Left renal pelvis (tissue), 4 donors: ENCODE results near the gene BCAR3. TPM values are rescaled to one million over a fixed set of nuclear protein-coding genes. Genes with fewer than 3 reads are reported as not detected.

Source experiments
- DNase-seq, 4 donors: peaks; one replicate each; pipeline ENCODE4 v3.0.0-alpha.2; 2013; ENCODE audit warnings: low read depth in 4 of 4, low spot score in 3 of 4
- polyA plus RNA-seq, 4 donors: library from polyadenylated mRNA; unstranded; fragments of 120-200 nt; gene quantifications; one replicate each; pipeline ENCODE4 v1.2.1, GENCODE V29; 2013; ENCODE audit not compliant: insufficient read length in 4 of 4

Gene BCAR3
- polyA plus RNA-seq, 4 donors: 10.5 to 30.3 (median 23.6) TPM

GRCh38 chr1:93584261-93585003, 97.2 kb downstream of the BCAR3 start:
- DNase-seq: peak in 1 of 4 donors; percentile 24

GRCh38 chr1:93581917-93582850, 99.5 kb downstream of the BCAR3 start:
- no peak for DNase-seq

- DNase-seq: no peak
Observed at GRCh38 chr1:93579891-93580290, 101.7 kb downstream of the BCAR3 start.

GRCh38 chr1:93578911-93579825, 102.5 kb downstream of the BCAR3 start:
- no peak for DNase-seq

GRCh38 chr1:93578433-93578830, 103.2 kb downstream of the BCAR3 start:
- DNase-seq: no peak

GRCh38 chr1:93577536-93578432, 103.9 kb downstream of the BCAR3 start:
- no peak for DNase-seq

- no peak for DNase-seq
Observed at GRCh38 chr1:93576746-93577145, 104.9 kb downstream of the BCAR3 start.

GRCh38 chr1:93576346-93576745, 105.3 kb downstream of the BCAR3 start:
- no peak for DNase-seq

GRCh38 chr1:93575621-93576284, 105.9 kb downstream of the BCAR3 start:
- DNase-seq: no peak

GRCh38 chr1:93574991-93575390, 106.6 kb downstream of the BCAR3 start:
- no peak for DNase-seq

- no peak for DNase-seq
Observed at GRCh38 chr1:93574511-93574910, 107.1 kb downstream of the BCAR3 start.

- DNase-seq: no peak
Observed at GRCh38 chr1:93573940-93574469, 107.6 kb downstream of the BCAR3 start.

GRCh38 chr1:93571623-93572310, 109.9 kb downstream of the BCAR3 start:
- DNase-seq: no peak

- no peak for DNase-seq
Observed at GRCh38 chr1:93569489-93569888, 112.1 kb downstream of the BCAR3 start.

- DNase-seq: no peak
Observed at GRCh38 chr1:93567255-93567918, 114.2 kb downstream of the BCAR3 start.

GRCh38 chr1:93566227-93566626, 115.4 kb downstream of the BCAR3 start:
- no peak for DNase-seq

- no peak for DNase-seq
Observed at GRCh38 chr1:93565496-93566206, 116.0 kb downstream of the BCAR3 start.
